GM12878 (cell line): Measurements from ENCODE around the gene ZNF333. TPM values are rescaled to one million over a fixed set of nuclear protein-coding genes. Genes with fewer than 3 reads are reported as not detected.

ENCODE experiments used
- ATAC-seq: fragments of 200-7000 bp; cut with Tn5 transposase; 3 replicates; pipeline ENCODE4 v1.9.1; 2020; ENCODE audit warnings: mild to moderate bottlenecking, moderate library complexity
- BruUV-seq: library from RNA; stranded (reverse); fragments of 400-500 nt; replicated peaks from 2 replicates; lab custom pipeline; 2021; lab: Mats Ljungman, UMichigan
- CTCF ChIA-PET: fragments of 300-600 bp; sonication (Branson Sonifier 250); formaldehyde crosslinking; extraction: SDS; loops from one replicate; lab custom pipeline; 2021; ENCODE audit warnings: inconsistent platforms; lab: Yijun Ruan, JAX
- POLR2A ChIA-PET: fragments of 350-600 bp; formaldehyde crosslinking; extraction: SDS; loops from one replicate; lab custom pipeline; 2021; ENCODE audit warnings: inconsistent platforms; lab: Charles Lee
- RAD21 ChIA-PET: fragments of 300-600 bp; sonication (Branson Sonifier 250); formaldehyde crosslinking; loops from one replicate; lab custom pipeline; 2023; ENCODE audit warnings: antibody characterized with exemption; ENCODE audit not compliant: unreplicated experiment; lab: Charles Lee
- SMC1A ChIA-PET: fragments of 300-600 bp; sonication (Branson Sonifier 250); formaldehyde crosslinking; loops from one replicate; lab custom pipeline; 2023; ENCODE audit not compliant: unreplicated experiment, uncharacterized antibody; lab: Charles Lee
- DNase-seq: peaks from one replicate; pipeline ENCODE4 v3.0.0-alpha.2; 2011; ENCODE audit warnings: low read depth, low spot score
- FAIRE-seq: peaks from 3 replicates; lab custom pipeline; 2011; peaks lifted over from hg19 to GRCh38; lab: Jason Lieb, UNC
- H2AFZ ChIP-seq: 2 replicates; pipeline ENCODE4 v1.6.0; 2011; ENCODE audit warnings: low read depth, low read length, control low read depth; ENCODE audit not compliant: control insufficient read depth
- H3K27ac ChIP-seq: 2 replicates; pipeline ENCODE4 v1.5.1; 2011; ENCODE audit warnings: control low read depth; ENCODE audit not compliant: control insufficient read depth, insufficient read depth
- H3K27me3 ChIP-seq, 2 experiments: replicated peaks in 1 of 2; 2 replicates each; pipeline versions ENCODE4 v1.6.0 to v1.6.1; 2011; ENCODE audit warnings: low read length in 1 of 2; ENCODE audit not compliant: control insufficient read depth in 2 of 2, insufficient read depth in 2 of 2
- H3K36me3 ChIP-seq, 2 experiments: 2 replicates each; pipeline ENCODE4 v1.5.1; 2011; ENCODE audit warnings: low read length in 1 of 2; ENCODE audit not compliant: control insufficient read depth in 2 of 2, insufficient read depth in 2 of 2
- H3K4me1 ChIP-seq: 2 replicates; pipeline ENCODE4 v1.6.1; 2011; ENCODE audit warnings: mild to moderate bottlenecking, low read length, moderate library complexity, mixed read lengths; ENCODE audit not compliant: control insufficient read depth, insufficient read depth
- H3K4me2 ChIP-seq: 2 replicates; pipeline ENCODE4 v1.6.0; 2011; ENCODE audit warnings: control low read depth; ENCODE audit not compliant: control insufficient read depth, insufficient read depth
- H3K4me3 ChIP-seq: fragments of 200-600 bp; sonication (generic); 2 replicates; pipeline ENCODE4 v1.5.1; 2016
- H3K79me2 ChIP-seq: 2 replicates; pipeline ENCODE4 v1.6.0; 2011; ENCODE audit warnings: low read length; ENCODE audit not compliant: control insufficient read depth, insufficient read depth
- H3K9ac ChIP-seq: 2 replicates; pipeline ENCODE4 v1.8.0; 2011; ENCODE audit warnings: low read length, control low read depth, mixed read lengths; ENCODE audit not compliant: control insufficient read depth, insufficient read depth
- H3K9me3 ChIP-seq: replicated peaks from 3 replicates; pipeline ENCODE4 v1.5.1; 2011; ENCODE audit warnings: mild to moderate bottlenecking, low read length; ENCODE audit not compliant: control insufficient read depth, insufficient read depth
- H4K20me1 ChIP-seq: 2 replicates; pipeline ENCODE4 v1.6.0; 2011; ENCODE audit not compliant: control insufficient read depth, insufficient read depth
- ASH2L ChIP-seq: fragments of 300-600, 200-600 bp; sonication (generic); IDR thresholded peaks from 2 replicates; pipeline ENCODE4 v1.6.1; 2017; ENCODE audit warnings: low read depth, mild to moderate bottlenecking, borderline replicate concordance
- BRCA1 ChIP-seq: IDR thresholded peaks from 2 replicates; pipeline ENCODE4 v1.6.1; 2011; ENCODE audit warnings: low read depth, low read length, improper control_type of control experiment
- FOXM1 ChIP-seq: IDR thresholded peaks from 2 replicates; pipeline ENCODE4 v1.6.1; 2012; ENCODE audit warnings: low read depth, mild to moderate bottlenecking, inconsistent platforms, low read length, moderate library complexity
- RELA ChIP-seq: fragments of 450-650 bp; IDR thresholded peaks from 2 replicates; pipeline ENCODE4 v1.8.0; 2014; ENCODE audit warnings: borderline replicate concordance; ENCODE audit not compliant: partially characterized antibody
- SIX5 ChIP-seq: IDR thresholded peaks from 2 replicates; pipeline ENCODE4 v1.6.1; 2011; ENCODE audit warnings: mild to moderate bottlenecking, low read depth, low read length, moderate library complexity; ENCODE audit not compliant: severe bottlenecking
- SMC3 ChIP-seq: IDR thresholded peaks from 2 replicates; pipeline ENCODE4 v1.6.1; 2011; ENCODE audit warnings: low read length, improper control_type of control experiment, borderline replicate concordance
- SREBF1 ChIP-seq: IDR thresholded peaks from 2 replicates; pipeline ENCODE4 v1.6.1; 2012; ENCODE audit warnings: mild to moderate bottlenecking, low read length
- TCF12 ChIP-seq: IDR thresholded peaks from 2 replicates; pipeline ENCODE4 v1.6.1; 2011; ENCODE audit warnings: low read depth, mild to moderate bottlenecking, low read length
- TCF7 ChIP-seq: IDR thresholded peaks from 2 replicates; pipeline ENCODE4 v1.6.1; 2014; ENCODE audit warnings: antibody characterized with exemption, borderline replicate concordance
- WGBS: methylation state at CpG from one replicate; pipeline ENCODE4 v1.1.6; 2016; ENCODE audit warnings: low lambda C conversion rate; ENCODE audit not compliant: insufficient replicate concordance, insufficient coverage; ENCODE audit errors: missing lambda C conversion rate; 5-methylcytosine and 5-hydroxymethylcytosine counted together
- in situ Hi-C: fragments of 300-500 bp; cut with MboI; formaldehyde crosslinking; loops from 9 replicates; pipeline ENCODE4 v1.14.3; 2018; ENCODE audit warnings: mixed read lengths
- intact Hi-C: fragments of 100-400 bp; cut with micrococcal nuclease; formaldehyde crosslinking; loops from one replicate; pipeline ENCODE4 v1.14.2; 2022; ENCODE audit not compliant: unreplicated experiment
- polyA plus RNA-seq, 11 experiments: library from polyadenylated mRNA; depleted of rRNA in 4 of 11; unstranded in 6 of 11; stranded (reverse) in 5 of 11; fragments of >200 nt; fragmentation: Nextera tagmentation in 4 of 11; fragmentation: Illumina TruSeq in 1 of 11; extraction: Ambion mirVana in 4 of 11; extraction: Trizol in 1 of 11; gene quantifications; 1 replicate in 1 of 11; 2 replicates in 10 of 11; pipeline versions ENCODE4 v1.2.1 to v1.2.3, GENCODE V29; 2011 to 2016; ENCODE audit warnings: inconsistent platforms in 2 of 11, missing spikeins in 2 of 11, low read depth in 1 of 11
- total RNA-seq, 4 experiments: library from RNA; depleted of rRNA in 3 of 4; stranded (reverse); fragments of >200 nt in 3 of 4; fragmentation: Illumina TruSeq in 1 of 4; extraction: Trizol in 1 of 4; gene quantifications; 2 replicates each; pipeline versions ENCODE4 v1.2.1 to v1.2.3, GENCODE V29; 2013 to 2021
- TF ChIP-seq, protein P1 (sequence below): fragments of 450-650 bp; formaldehyde crosslinking; IDR thresholded peaks from 2 replicates; pipeline ENCODE4 v1.5.0; 2022; ENCODE audit warnings: mild to moderate bottlenecking, missing genetic modification characterization
- TF ChIP-seq, protein P2 (sequence below): fragments of 450-650 bp; IDR thresholded peaks from 2 replicates; pipeline ENCODE4 v1.6.1; 2018; ENCODE audit warnings: mild to moderate bottlenecking, low read depth, moderate library complexity; ENCODE audit not compliant: partially characterized antibody

ZNF333 gene
- total and polyA plus RNA-seq, 10 of the 15 experiments (the other 5 are each of a cell fraction or from before 2014, with no cell fraction given) = 2.3 to 14.1 (median 5.7) TPM

DNA sequence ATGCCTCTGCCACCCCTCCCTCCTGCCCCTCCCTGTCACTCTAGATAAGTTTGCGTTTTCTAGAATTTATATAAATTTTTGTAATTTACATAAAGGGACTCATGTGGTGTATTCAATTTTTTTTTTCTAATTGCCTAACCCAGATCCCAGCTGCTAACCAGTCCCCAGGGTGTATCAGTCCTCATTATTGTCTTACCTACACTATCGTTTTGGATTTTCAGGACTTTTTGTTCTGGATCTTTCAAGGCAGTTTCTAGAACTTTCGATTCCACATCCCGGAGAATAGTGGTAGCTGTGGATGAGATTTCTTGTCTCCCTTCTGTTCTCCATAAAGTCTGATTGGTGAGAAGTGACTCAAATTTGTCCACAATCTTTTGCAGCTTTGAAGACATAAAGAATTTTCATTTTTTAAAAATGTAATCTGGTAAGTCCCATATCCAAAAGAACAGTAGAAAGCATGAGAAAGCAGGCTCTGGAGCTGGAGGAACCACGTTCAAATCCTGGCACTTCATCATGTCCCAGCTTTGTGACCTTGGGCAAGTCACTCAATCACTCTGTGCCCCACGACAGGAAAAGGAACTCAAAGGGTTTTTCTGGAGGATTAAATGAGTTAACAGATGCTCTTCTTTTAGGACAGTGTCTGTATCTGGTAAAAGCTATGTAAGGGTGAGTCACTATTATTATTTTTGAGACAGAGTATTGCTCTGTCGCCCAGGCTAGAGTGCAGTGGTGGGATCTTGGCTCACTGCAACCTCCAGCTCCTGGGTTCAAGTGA is 34.9 kb upstream of the ZNF333 start:
- Histone ChIP-seq H3K36me3 (no peaks in the 10 kb centered on the region), H3K4me1 (no peaks in the 10 kb centered on the region), H3K4me2 (no peak overlapping the region), H2AFZ (no peak overlapping the region), H4K20me1 (no peaks in the 10 kb centered on the region), H3K9ac (no peak overlapping the region), H3K27ac (no peak overlapping the region), H3K79me2 (no peaks in the 10 kb centered on the region), H3K4me3 (no peak overlapping the region), H3K27me3 (no peaks in the 10 kb centered on the region; a peak in 1 of 4 replicates), H3K9me3 (no peaks in the 10 kb centered on the region)
- CTCF ChIA-PET = interaction anchor here (1.1 kb wide), 2 partner anchors 81 to 98 kb away, joined by 3 read pairs; no protein-coding TSS in a partner anchor
- intact Hi-C loops = no loop called here
- no peak for DNase-seq
- no TSS peak for BruUV-seq
- no peak for FAIRE-seq
- POLR2A ChIA-PET = interaction anchor here (0.6 kb wide), 1 partner anchor 21 kb away, joined by 5 read pairs; no protein-coding TSS in a partner anchor
- no peak for ATAC-seq
- in situ Hi-C loops = no loop called here
- 17% methylated on average over 7 of the region's 7 CpGs for WGBS
- SMC1A ChIA-PET = interaction anchor here (1.2 kb wide), 1 partner anchor 16 kb away, joined by 3 read pairs; no protein-coding TSS in a partner anchor
- RAD21 ChIA-PET = interaction anchor here (1.3 kb wide), 1 partner anchor 10 kb away, joined by 3 read pairs; no protein-coding TSS in a partner anchor
- TF ChIP-seq BRCA1 (no peak), SMC3 (no peak), SIX5 (no peak), RELA (no peak), SREBF1 (no peak), TCF7 (no peak), ASH2L (no peak), FOXM1 (no peak), TCF12 (no peak)
- TF ChIP-seq, protein P1, sequence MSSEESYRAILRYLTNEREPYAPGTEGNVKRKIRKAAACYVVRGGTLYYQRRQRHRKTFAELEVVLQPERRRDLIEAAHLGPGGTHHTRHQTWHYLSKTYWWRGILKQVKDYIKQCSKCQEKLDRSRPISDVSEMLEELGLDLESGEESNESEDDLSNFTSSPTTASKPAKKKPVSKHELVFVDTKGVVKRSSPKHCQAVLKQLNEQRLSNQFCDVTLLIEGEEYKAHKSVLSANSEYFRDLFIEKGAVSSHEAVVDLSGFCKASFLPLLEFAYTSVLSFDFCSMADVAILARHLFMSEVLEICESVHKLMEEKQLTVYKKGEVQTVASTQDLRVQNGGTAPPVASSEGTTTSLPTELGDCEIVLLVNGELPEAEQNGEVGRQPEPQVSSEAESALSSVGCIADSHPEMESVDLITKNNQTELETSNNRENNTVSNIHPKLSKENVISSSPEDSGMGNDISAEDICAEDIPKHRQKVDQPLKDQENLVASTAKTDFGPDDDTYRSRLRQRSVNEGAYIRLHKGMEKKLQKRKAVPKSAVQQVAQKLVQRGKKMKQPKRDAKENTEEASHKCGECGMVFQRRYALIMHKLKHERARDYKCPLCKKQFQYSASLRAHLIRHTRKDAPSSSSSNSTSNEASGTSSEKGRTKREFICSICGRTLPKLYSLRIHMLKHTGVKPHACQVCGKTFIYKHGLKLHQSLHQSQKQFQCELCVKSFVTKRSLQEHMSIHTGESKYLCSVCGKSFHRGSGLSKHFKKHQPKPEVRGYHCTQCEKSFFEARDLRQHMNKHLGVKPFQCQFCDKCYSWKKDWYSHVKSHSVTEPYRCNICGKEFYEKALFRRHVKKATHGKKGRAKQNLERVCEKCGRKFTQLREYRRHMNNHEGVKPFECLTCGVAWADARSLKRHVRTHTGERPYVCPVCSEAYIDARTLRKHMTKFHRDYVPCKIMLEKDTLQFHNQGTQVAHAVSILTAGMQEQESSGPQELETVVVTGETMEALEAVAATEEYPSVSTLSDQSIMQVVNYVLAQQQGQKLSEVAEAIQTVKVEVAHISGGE = no peak
- TF ChIP-seq, protein P2, sequence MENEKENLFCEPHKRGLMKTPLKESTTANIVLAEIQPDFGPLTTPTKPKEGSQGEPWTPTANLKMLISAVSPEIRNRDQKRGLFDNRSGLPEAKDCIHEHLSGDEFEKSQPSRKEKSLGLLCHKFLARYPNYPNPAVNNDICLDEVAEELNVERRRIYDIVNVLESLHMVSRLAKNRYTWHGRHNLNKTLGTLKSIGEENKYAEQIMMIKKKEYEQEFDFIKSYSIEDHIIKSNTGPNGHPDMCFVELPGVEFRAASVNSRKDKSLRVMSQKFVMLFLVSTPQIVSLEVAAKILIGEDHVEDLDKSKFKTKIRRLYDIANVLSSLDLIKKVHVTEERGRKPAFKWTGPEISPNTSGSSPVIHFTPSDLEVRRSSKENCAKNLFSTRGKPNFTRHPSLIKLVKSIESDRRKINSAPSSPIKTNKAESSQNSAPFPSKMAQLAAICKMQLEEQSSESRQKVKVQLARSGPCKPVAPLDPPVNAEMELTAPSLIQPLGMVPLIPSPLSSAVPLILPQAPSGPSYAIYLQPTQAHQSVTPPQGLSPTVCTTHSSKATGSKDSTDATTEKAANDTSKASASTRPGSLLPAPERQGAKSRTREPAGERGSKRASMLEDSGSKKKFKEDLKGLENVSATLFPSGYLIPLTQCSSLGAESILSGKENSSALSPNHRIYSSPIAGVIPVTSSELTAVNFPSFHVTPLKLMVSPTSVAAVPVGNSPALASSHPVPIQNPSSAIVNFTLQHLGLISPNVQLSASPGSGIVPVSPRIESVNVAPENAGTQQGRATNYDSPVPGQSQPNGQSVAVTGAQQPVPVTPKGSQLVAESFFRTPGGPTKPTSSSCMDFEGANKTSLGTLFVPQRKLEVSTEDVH = no peak
